H1 (cell line): ENCODE measurements around the gene GABRG3. TPM values are rescaled to one million over a fixed set of nuclear protein-coding genes. Genes with fewer than 3 reads are reported as not detected.

Experiments used
- CTCF ChIA-PET: fragments of 300-600 bp; sonication (Branson Sonifier 250); formaldehyde crosslinking; loops from one replicate; lab custom pipeline; 2021; ENCODE audit not compliant: partially characterized antibody; lab: Charles Lee
- POLR2A ChIA-PET: fragments of 300-600 bp; sonication (Branson Sonifier 250); formaldehyde crosslinking; loops from one replicate; lab custom pipeline; 2021; ENCODE audit warnings: inconsistent platforms; ENCODE audit not compliant: partially characterized antibody; lab: Charles Lee
- DNase-seq, 2 experiments: peaks; one replicate each; pipeline versions ENCODE4 v3.0.0 to v3.0.0-alpha.2; 2010 to 2022; ENCODE audit warnings: low spot score in 2 of 2, low read depth in 1 of 2, mixed read lengths in 1 of 2
- FAIRE-seq: peaks from 2 replicates; lab custom pipeline; 2011; peaks lifted over from hg19 to GRCh38; lab: Jason Lieb, UNC
- H2AFZ ChIP-seq: 2 replicates; pipeline ENCODE4 v1.8.1; 2012; ENCODE audit warnings: low read length, inconsistent platforms
- H2AK5ac ChIP-seq: 2 replicates; pipeline ENCODE4 v1.6.1; 2013; ENCODE audit warnings: low read depth, low read length
- H2BK120ac ChIP-seq: replicated peaks from 2 replicates; pipeline ENCODE3; 2013; ENCODE audit warnings: low read depth, low read length, inconsistent platforms
- H2BK12ac ChIP-seq: 2 replicates; pipeline ENCODE4 v1.6.1; 2013; ENCODE audit warnings: low read depth, low read length
- H2BK15ac ChIP-seq: 2 replicates; pipeline ENCODE4 v1.6.1; 2013; ENCODE audit warnings: low read length
- H2BK20ac ChIP-seq: 2 replicates; pipeline ENCODE4 v1.6.1; 2013; ENCODE audit warnings: low read length
- H2BK5ac ChIP-seq: 2 replicates; pipeline ENCODE4 v1.6.1; 2013; ENCODE audit warnings: low read depth, low read length
- H3K14ac ChIP-seq: 2 replicates; pipeline ENCODE4 v1.6.1; 2013; ENCODE audit warnings: inconsistent platforms; ENCODE audit not compliant: insufficient read length
- H3K18ac ChIP-seq: 2 replicates; pipeline ENCODE4 v1.6.1; 2013; ENCODE audit warnings: low read length; ENCODE audit errors: extremely low read depth
- H3K23ac ChIP-seq: 2 replicates; pipeline ENCODE4 v1.6.1; 2013; ENCODE audit warnings: inconsistent platforms; ENCODE audit not compliant: insufficient read length
- H3K23me2 ChIP-seq: 2 replicates; pipeline ENCODE4 v1.6.1; 2013; ENCODE audit warnings: low read depth, low read length
- H3K27ac ChIP-seq: 2 replicates; pipeline ENCODE4 v1.6.1; 2011; ENCODE audit warnings: low read depth, low read length, inconsistent platforms
- H3K27me3 ChIP-seq, 4 experiments: replicated peaks in 1 of 4; 1 replicate in 1 of 4; 2 replicates in 3 of 4; pipeline versions ENCODE4 v1.6.1 to v1.8.1; 2011 to 2013; ENCODE audit warnings: low read length in 3 of 4, mild to moderate bottlenecking in 3 of 4, inconsistent platforms in 2 of 4, mixed read lengths in 2 of 4, moderate library complexity in 1 of 4; ENCODE audit not compliant: control insufficient read depth in 3 of 4, insufficient read depth in 3 of 4; ENCODE audit errors: extremely low read depth in 1 of 4
- H3K36me3 ChIP-seq, 4 experiments: 2 replicates each; pipeline versions ENCODE4 v1.6.1 to v1.8.1; 2011 to 2013; ENCODE audit warnings: mild to moderate bottlenecking in 4 of 4, low read length in 3 of 4, moderate library complexity in 2 of 4, control low read depth in 1 of 4, inconsistent platforms in 1 of 4; ENCODE audit not compliant: insufficient read depth in 4 of 4, control insufficient read depth in 2 of 4
- H3K4ac ChIP-seq: replicated peaks from 2 replicates; pipeline ENCODE3; 2013; ENCODE audit warnings: low read length, low read depth, mixed read lengths, inconsistent platforms; ENCODE audit not compliant: insufficient read length
- H3K4me1 ChIP-seq, 4 experiments: replicated peaks in 1 of 4; 1 replicate in 1 of 4; 2 replicates in 3 of 4; pipeline versions ENCODE4 v1.6.1 to v1.8.1; 2011 to 2013; ENCODE audit warnings: low read length in 3 of 4, inconsistent platforms in 2 of 4, mixed read lengths in 1 of 4; ENCODE audit not compliant: insufficient read depth in 4 of 4, control insufficient read depth in 3 of 4
- H3K4me2 ChIP-seq, 2 experiments: 2 replicates each; pipeline versions ENCODE4 v1.6.1 to v1.8.1; 2011 to 2013; ENCODE audit warnings: low read depth in 2 of 2, low read length in 2 of 2, control low read depth in 1 of 2, inconsistent platforms in 1 of 2, mild to moderate bottlenecking in 1 of 2; ENCODE audit not compliant: insufficient read depth in 1 of 2
- H3K4me3 ChIP-seq, 4 experiments: fragments of 200-600, 300-600 bp in 1 of 4; sonication (generic), shearing (Covaris generic), sonication (Bioruptor Twin) in 1 of 4; 2 replicates each; pipeline versions ENCODE4 v1.5.1 to v1.8.1; 2011 to 2016; ENCODE audit warnings: low read length in 4 of 4, low read depth in 3 of 4, control low read depth in 2 of 4, inconsistent platforms in 2 of 4, mild to moderate bottlenecking in 2 of 4, mixed read lengths in 1 of 4, moderate library complexity in 1 of 4; ENCODE audit not compliant: insufficient read depth in 2 of 4; ENCODE audit errors: extremely low read depth in 1 of 4
- H3K56ac ChIP-seq: replicated peaks from 2 replicates; pipeline ENCODE3; 2013; ENCODE audit warnings: low read depth, mild to moderate bottlenecking, mixed read lengths, low read length, inconsistent platforms; ENCODE audit not compliant: insufficient read length
- H3K79me1 ChIP-seq: 2 replicates; pipeline ENCODE4 v1.6.1; 2013; ENCODE audit warnings: low read depth, low read length, control low read depth
- H3K79me2 ChIP-seq, 2 experiments: 2 replicates each; pipeline versions ENCODE4 v1.6.1 to v1.8.1; 2012 to 2013; ENCODE audit warnings: low read length in 2 of 2, mild to moderate bottlenecking in 2 of 2, inconsistent platforms in 1 of 2; ENCODE audit not compliant: insufficient read depth in 2 of 2, control insufficient read depth in 1 of 2
- H3K9ac ChIP-seq, 4 experiments: replicated peaks in 1 of 4; 1 replicate in 1 of 4; 2 replicates in 3 of 4; pipeline versions ENCODE4 v1.6.1 to v1.8.1; 2011 to 2013; ENCODE audit warnings: low read depth in 3 of 4, low read length in 3 of 4, control low read depth in 2 of 4, mild to moderate bottlenecking in 2 of 4, moderate library complexity in 2 of 4, inconsistent platforms in 1 of 4; ENCODE audit errors: extremely low read depth in 1 of 4
- H3K9me3 ChIP-seq, 2 experiments: 2 replicates each; pipeline versions ENCODE4 v1.6.1 to v1.8.1; 2012 to 2013; ENCODE audit warnings: mild to moderate bottlenecking in 2 of 2, moderate library complexity in 2 of 2, control low read depth in 1 of 2, inconsistent platforms in 1 of 2, low read depth in 1 of 2, low read length in 1 of 2, mixed read lengths in 1 of 2; ENCODE audit not compliant: insufficient read depth in 2 of 2
- H4K20me1 ChIP-seq, 2 experiments: replicated peaks in 1 of 2; 2 replicates each; pipeline versions ENCODE3 to v1.8.1; 2011 to 2013; ENCODE audit warnings: inconsistent platforms in 2 of 2, low read length in 2 of 2, mild to moderate bottlenecking in 1 of 2; ENCODE audit not compliant: insufficient read depth in 2 of 2, control insufficient read depth in 1 of 2
- H4K5ac ChIP-seq: 2 replicates; pipeline ENCODE4 v1.6.1; 2013; ENCODE audit warnings: low read length, low read depth, mixed read lengths, inconsistent platforms; ENCODE audit not compliant: insufficient read length
- H4K8ac ChIP-seq: 2 replicates; pipeline ENCODE4 v1.8.0; 2013; ENCODE audit warnings: mild to moderate bottlenecking, moderate library complexity, low read length, inconsistent platforms; ENCODE audit not compliant: insufficient read depth; ENCODE audit errors: extremely low read depth
- H4K91ac ChIP-seq: replicated peaks from 2 replicates; pipeline ENCODE3; 2013; ENCODE audit warnings: low read length, mixed read lengths, inconsistent platforms; ENCODE audit not compliant: insufficient read length
- EGR1 ChIP-seq: IDR thresholded peaks from 2 replicates; pipeline ENCODE4 v1.6.1; 2011; ENCODE audit warnings: low read depth, low read length, borderline replicate concordance
- JUND ChIP-seq: IDR thresholded peaks from 2 replicates; pipeline ENCODE4 v1.6.1; 2011; ENCODE audit warnings: mild to moderate bottlenecking, improper control_type of control experiment, low read length
- POU5F1 ChIP-seq: IDR thresholded peaks from 2 replicates; pipeline ENCODE4 v1.6.1; 2011; ENCODE audit warnings: low read depth, mild to moderate bottlenecking, low read length, moderate library complexity
- SIRT6 ChIP-seq: IDR thresholded peaks from one replicate; pipeline ENCODE4 v1.7.1; 2012; ENCODE audit warnings: low read length, inconsistent platforms
- WGBS, 2 experiments: shearing (Covaris generic) in 1 of 2; methylation state at CpG; one replicate each; pipeline versions ENCODE4 v1.1.6 to v1.1.7; 2013 to 2015; ENCODE audit warnings: low lambda C conversion rate in 2 of 2, mixed read lengths in 2 of 2, inconsistent platforms in 1 of 2, low coverage in 1 of 2, missing lambda C conversion rate in 1 of 2; ENCODE audit not compliant: insufficient replicate concordance in 2 of 2, insufficient coverage in 1 of 2, insufficient read length in 1 of 2; ENCODE audit errors: extremely low coverage in 1 of 2, missing lambda C conversion rate in 1 of 2; 5-methylcytosine and 5-hydroxymethylcytosine counted together
- polyA plus RNA-seq, 7 experiments: library from polyadenylated mRNA; depleted of rRNA in 3 of 7; stranded (reverse) in 5 of 7; unstranded in 2 of 7; fragments of >200 nt in 5 of 7; fragments of 200-250 nt in 2 of 7; gene quantifications; 1 replicate in 5 of 7; 2 replicates in 1 of 7; 4 replicates in 1 of 7; pipeline versions ENCODE4 v1.2.1 to v1.2.3, GENCODE V29; 2011 to 2013; ENCODE audit warnings: missing spikeins in 2 of 7, mixed read lengths in 2 of 7
- total RNA-seq: library from RNA; stranded (reverse); fragmentation: NEBNext Ultra II Directional; extraction: Animal tissue kit (Norgen Biotek cat#: 25700); gene quantifications from 2 replicates; pipeline ENCODE4 v1.2.1, GENCODE V29; 2021

GABRG3 gene
- total and polyA plus RNA-seq, 2 of the 8 experiments (the other 6 are each of a cell fraction or from before 2014, with no cell fraction given): 0.17 to 0.80 TPM

GRCh38 chr15:27579738-27580137, 608.8 kb downstream of the GABRG3 start:
- Histone ChIP-seq H3K79me1 (no peaks in the 10 kb centered on the region), H2BK120ac (no peak overlapping the region), H3K4ac (no peak overlapping the region), H4K20me1 (no peaks in the 10 kb centered on the region), H4K5ac (no peak overlapping the region), H3K27ac (no peak overlapping the region), H4K91ac (no peak overlapping the region), H3K9me3 (no peaks in the 10 kb centered on the region), H2BK5ac (no peak overlapping the region), H2AK5ac (no peak overlapping the region), H2AFZ (no peak overlapping the region), H3K56ac (no peak overlapping the region), H3K14ac (no peak overlapping the region), H2BK20ac (no peak overlapping the region), H3K4me2 (no peak overlapping the region), H3K23me2 (no peaks in the 10 kb centered on the region), H3K27me3 (no peaks in the 10 kb centered on the region; a peak in 1 of 7 replicates), H3K4me3 (no peak overlapping the region), H3K18ac (no peak overlapping the region), H3K79me2 (no peaks in the 10 kb centered on the region), H4K8ac (no peak overlapping the region), H3K36me3 (no peaks in the 10 kb centered on the region), H2BK12ac (no peak overlapping the region), H3K23ac (no peak overlapping the region), H3K9ac (no peak overlapping the region), H3K4me1 (no peaks in the 10 kb centered on the region), H2BK15ac (no peak overlapping the region)
- CTCF ChIA-PET: no interaction called here
- DNase-seq: no peak
- 86% methylated on average over 5 of the region's 5 CpGs; no CpG with 5 or more reads in 1 of the 2 experiments for WGBS, 2 experiments
- FAIRE-seq: no peak
- POLR2A ChIA-PET: no interaction called here
- TF ChIP-seq JUND (no peak), POU5F1 (no peak), SIRT6 (no peak), EGR1 (no peak)
